Endothelial cell (in vitro differentiated cells): ENCODE results near the gene MGME1. TPM values are rescaled to one million over a fixed set of nuclear protein-coding genes. Genes with fewer than 3 reads are reported as not detected.

Source experiments
- DNase-seq: peaks from one replicate; pipeline ENCODE4 v3.0.0; 2021; ENCODE audit warnings: low spot score
- H3K27ac Mint-ChIP-seq: one replicate; pipeline ENCODE4 v1.8.0; 2021; ENCODE audit warnings: mixed read lengths, inconsistent platforms; ENCODE audit not compliant: unreplicated experiment
- H3K27me3 Mint-ChIP-seq: one replicate; pipeline ENCODE4 v1.8.0; 2021; ENCODE audit warnings: mild to moderate bottlenecking, moderate library complexity, mixed read lengths, inconsistent platforms; ENCODE audit not compliant: unreplicated experiment
- H3K36me3 Mint-ChIP-seq: one replicate; pipeline ENCODE4 v1.8.0; 2021; ENCODE audit warnings: mild to moderate bottlenecking, low read depth, mixed read lengths, inconsistent platforms; ENCODE audit not compliant: unreplicated experiment
- H3K4me1 Mint-ChIP-seq: one replicate; pipeline ENCODE4 v1.8.0; 2021; ENCODE audit warnings: mild to moderate bottlenecking, mixed read lengths, inconsistent platforms; ENCODE audit not compliant: unreplicated experiment
- H3K4me3 Mint-ChIP-seq: one replicate; pipeline ENCODE4 v1.8.0; 2021; ENCODE audit warnings: mild to moderate bottlenecking, mixed read lengths, inconsistent platforms; ENCODE audit not compliant: unreplicated experiment
- H3K9me3 Mint-ChIP-seq: one replicate; pipeline ENCODE4 v1.8.0; 2021; ENCODE audit warnings: mixed read lengths, inconsistent platforms; ENCODE audit not compliant: unreplicated experiment
- CTCF ChIP-seq: fragments of 200-600 bp; sonication (generic); IDR thresholded peaks from one replicate; pipeline ENCODE4 v1.5.0; 2021; ENCODE audit warnings: antibody characterized with exemption; ENCODE audit not compliant: unreplicated experiment
- total RNA-seq: library from RNA; stranded (reverse); fragmentation: NEBNext Ultra II Directional; extraction: Animal tissue kit (Norgen Biotek cat#: 25700); gene quantifications from one replicate; pipeline ENCODE4 v1.2.1, GENCODE V29; 2021; ENCODE audit not compliant: unreplicated experiment

MGME1 gene
- total RNA-seq, 1 donor from 2014 or later, result 17.5 TPM

- no peaks in the 10 kb centered on the region for H3K9me3 Mint-ChIP-seq
- peaks cover 4% of the 10 kb centered on the region for H3K27me3 Mint-ChIP-seq
- H3K4me1 Mint-ChIP-seq, result no peaks in the 10 kb centered on the region
- H3K27ac Mint-ChIP-seq, result no peak overlapping the region
- no peak overlapping the region for H3K4me3 Mint-ChIP-seq
- DNase-seq, result no peak
- TF ChIP-seq CTCF, result no peak
- H3K36me3 Mint-ChIP-seq, result peaks cover 54% of the 10 kb centered on the region
Observed at GRCh38 chr20:17949899-17950298, 18.9 kb upstream of the MGME1 start.

GRCh38 chr20:17950670-17951069, 18.1 kb upstream of the MGME1 start:
- Mint-ChIP-seq H3K4me1 (no peaks in the 10 kb centered on the region), H3K36me3 (peaks cover 58% of the 10 kb centered on the region), H3K27ac (no peak overlapping the region), H3K4me3 (no peak overlapping the region), H3K27me3 (peaks cover 3% of the 10 kb centered on the region), H3K9me3 (no peaks in the 10 kb centered on the region)
- DNase-seq, result no peak
- TF ChIP-seq CTCF, result no peak

- no peak for TF ChIP-seq CTCF
- Mint-ChIP-seq H3K27ac (no peak overlapping the region), H3K9me3 (no peaks in the 10 kb centered on the region), H3K27me3 (peaks cover 3% of the 10 kb centered on the region), H3K4me3 (no peak overlapping the region), H3K36me3 (peaks cover 58% of the 10 kb centered on the region), H3K4me1 (no peaks in the 10 kb centered on the region)
- DNase-seq, result no peak
Observed at GRCh38 chr20:17951323-17951722, 17.5 kb upstream of the MGME1 start.

- H3K27me3 Mint-ChIP-seq, result peaks cover 2% of the 10 kb centered on the region
- no peaks in the 10 kb centered on the region for H3K4me1 Mint-ChIP-seq
- no peak for DNase-seq
- H3K4me3 Mint-ChIP-seq, result no peak overlapping the region
- no peak for TF ChIP-seq CTCF
- H3K36me3 Mint-ChIP-seq, result peaks cover 44% of the 10 kb centered on the region
- H3K9me3 Mint-ChIP-seq, result no peaks in the 10 kb centered on the region
- H3K27ac Mint-ChIP-seq, result no peak overlapping the region
Observed at GRCh38 chr20:17952692-17953684, 15.8 kb upstream of the MGME1 start.

GRCh38 chr20:17953935-17954334, 14.9 kb upstream of the MGME1 start:
- H3K36me3 Mint-ChIP-seq, result peaks cover 42% of the 10 kb centered on the region

More at GRCh38 chr20:17953935-17954334, 14.9 kb upstream of the MGME1 start:
- Mint-ChIP-seq H3K27me3 (peaks cover 2% of the 10 kb centered on the region), H3K4me3 (no peak overlapping the region), H3K9me3 (no peaks in the 10 kb centered on the region), H3K27ac (no peak overlapping the region), H3K4me1 (peaks cover 4% of the 10 kb centered on the region)
- DNase-seq, result no peak
- no peak for TF ChIP-seq CTCF
